GM21390 (cell line): ENCODE measurements around the gene BTBD6.

Experiments used
- ATAC-seq: cut with Tn5 transposase; IDR thresholded peaks from one replicate; pipeline ENCODE4 v1.9.1; 2021; ENCODE audit not compliant: unreplicated experiment

The BTBD6 gene

GRCh38 chr14:105211086-105211757 lies 37.1 kb upstream of the BTBD6 start:
- no peak for ATAC-seq

GRCh38 chr14:105211758-105212089 lies 36.6 kb upstream of the BTBD6 start:
- no peak for ATAC-seq

DNA sequence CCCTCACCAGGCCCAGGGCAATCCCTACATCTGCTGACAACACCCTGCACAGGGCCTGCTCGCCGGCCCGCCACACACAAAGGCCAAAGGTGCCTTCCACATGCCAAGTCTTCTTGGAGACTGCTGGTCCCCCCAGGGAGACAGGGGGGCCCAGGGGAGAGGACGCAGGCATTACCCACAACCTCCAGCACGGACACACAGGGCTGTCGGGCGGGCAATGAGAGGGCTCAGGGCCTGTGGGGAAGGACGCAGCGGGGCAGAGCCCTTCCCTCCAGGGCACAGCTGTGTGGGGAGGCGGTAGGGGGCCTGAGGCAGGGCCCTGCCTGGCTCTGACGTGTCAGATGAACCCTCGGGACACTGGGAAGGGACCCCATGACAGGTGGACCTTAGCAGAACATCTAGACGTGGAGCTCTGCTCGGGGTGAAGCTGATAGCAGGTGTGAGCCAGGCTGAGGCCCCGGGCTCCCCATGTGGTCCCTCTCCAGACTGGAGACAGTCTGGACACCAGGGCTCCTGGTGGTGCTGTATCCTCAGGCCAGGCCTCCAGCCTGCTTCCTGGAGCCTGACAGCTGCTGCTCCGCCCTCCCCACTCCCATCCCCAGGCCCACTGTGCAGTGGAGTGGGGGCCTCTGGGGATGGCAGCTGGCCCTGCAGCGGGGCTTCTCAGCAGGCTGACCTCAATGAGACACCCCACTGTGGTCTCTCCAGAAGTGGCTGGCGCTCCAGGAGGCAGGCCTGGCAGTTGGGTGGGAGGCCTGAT lies 35.6 kb upstream of the BTBD6 start:
- no peak for ATAC-seq

DNA sequence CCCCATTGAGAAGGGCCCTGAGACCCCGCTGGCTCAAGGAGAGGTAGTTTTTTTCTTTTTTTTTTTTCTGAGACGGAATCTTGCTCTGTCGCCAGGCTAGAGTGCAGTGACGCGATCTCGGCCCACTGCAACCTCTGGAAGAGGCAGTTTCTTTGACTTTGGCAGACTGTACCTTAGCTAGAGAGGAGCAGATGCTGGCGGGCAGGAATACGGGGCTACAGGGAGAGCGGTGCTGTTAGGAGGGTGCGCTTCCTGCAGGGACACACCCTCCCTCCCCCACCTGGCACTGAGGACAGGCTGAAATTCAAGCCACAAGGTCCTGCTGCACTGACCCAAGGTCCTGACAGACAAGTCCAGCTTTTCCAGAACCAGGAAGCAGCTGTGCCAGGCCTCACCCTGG lies 35.0 kb upstream of the BTBD6 start:
- no peak for ATAC-seq

DNA sequence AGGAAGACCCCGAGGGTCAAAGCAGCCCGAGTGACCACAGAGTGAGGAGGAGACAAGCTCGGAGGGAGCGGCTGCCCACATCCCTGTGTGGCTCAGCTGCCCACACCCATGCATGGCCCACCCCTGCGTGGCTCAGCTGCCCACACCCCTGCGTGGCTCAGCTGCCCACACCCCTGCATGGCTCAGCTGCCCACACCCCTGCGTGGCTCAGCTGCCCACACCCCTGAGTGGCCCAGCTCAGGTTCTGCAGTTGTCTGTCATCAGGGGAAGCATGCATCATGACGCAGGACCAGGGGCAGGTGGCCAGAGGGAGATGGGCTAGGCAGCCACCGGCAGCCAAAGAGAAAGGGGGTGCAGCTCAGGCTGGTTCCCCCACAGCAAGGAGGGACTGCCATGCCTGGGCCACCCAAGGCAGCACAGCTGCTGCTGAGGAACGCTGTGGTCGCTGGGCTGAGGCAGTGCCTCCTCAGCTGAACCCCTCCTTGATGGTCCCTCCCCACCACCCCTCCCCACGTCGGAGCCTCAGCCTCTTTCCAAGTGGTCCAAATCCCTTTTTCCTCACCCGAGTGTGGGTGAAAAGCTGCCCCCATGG lies 33.9 kb upstream of the BTBD6 start:
- no peak for ATAC-seq

DNA sequence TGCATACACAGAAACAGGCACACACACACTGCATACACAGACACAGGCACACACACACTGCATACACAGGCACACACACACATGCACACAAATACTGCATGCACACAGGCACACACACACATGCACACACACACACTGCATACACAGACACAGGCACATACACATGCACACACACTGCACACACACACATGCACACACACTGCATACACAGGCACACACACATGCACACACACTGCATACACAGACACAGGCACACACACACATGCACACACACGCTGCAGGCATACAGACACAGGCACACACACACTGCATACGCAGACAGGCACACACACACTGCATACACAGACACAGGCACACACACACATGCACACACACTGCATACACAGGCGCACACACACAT lies 32.7 kb upstream of the BTBD6 start:
- no peak for ATAC-seq

- no peak for ATAC-seq
Measured at GRCh38 chr14:105216490-105217247, 31.7 kb upstream of the BTBD6 start.

DNA sequence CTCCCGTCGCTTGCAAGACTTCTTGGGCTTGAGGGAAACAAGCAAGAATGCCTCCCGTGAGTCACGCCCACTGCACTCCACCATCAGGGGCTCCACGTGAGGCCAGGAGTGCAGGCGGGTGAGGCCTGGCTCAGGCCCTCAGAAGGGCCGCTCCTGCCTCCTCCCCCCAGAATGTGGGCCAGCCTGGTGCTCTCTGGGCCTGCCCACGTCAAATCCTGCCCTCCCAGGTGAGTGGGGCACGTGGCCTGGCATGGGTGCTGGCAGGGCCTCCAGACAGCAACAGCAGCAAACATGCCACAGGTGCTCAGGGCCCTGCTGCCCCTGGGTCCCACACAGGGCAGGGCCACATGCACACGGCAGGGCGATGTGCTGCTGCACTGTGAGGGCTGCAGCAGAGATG lies 30.6 kb upstream of the BTBD6 start:
- ATAC-seq: no peak

DNA sequence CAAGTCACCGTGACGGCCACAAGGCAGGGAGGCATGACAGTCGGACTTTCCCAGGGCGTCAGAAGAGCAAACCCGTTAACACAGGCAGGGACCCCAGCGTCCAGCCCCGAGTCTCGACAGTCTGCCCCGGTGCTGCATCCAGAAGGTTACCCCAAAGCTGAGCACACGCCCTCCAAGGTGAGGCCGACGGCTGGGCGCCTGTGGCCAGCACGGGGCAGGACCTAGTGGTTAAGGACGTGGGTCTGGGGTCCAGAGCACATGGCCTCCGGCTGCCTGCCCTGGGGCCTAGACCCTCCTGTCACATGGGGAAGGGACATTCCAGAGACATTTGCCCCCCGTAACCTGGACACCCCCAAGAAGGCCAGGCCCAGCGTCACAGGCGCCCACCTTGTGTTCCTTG lies 29.7 kb upstream of the BTBD6 start:
- ATAC-seq: no peak

DNA sequence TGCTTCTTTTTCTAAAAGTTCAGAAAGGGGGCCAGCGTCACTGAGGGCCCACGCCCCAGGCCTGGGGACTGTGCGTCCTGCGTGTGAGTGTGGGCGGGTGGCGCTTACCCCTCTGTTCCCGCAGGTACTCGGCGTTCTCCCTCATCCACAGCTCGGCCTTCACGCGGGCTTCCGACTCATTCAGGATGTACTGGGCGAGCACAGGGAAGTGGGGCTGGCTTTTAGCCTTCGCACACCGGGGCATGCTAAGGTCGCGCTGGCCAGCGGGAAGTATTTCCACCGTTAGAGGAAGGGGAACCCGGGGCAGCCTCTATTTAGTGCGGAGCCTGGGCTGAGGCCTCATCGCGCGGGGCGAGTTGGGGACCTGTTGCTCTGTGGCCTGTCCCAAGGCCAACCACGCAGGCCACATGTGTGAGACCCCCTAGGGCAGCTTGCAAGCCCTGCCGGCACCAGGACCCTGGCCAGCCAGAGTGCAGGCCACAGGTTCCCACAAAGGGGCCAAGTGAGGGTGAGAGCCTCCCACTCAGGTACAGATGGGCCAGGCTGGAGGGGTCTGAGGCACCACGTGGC lies 29.2 kb upstream of the BTBD6 start:
- ATAC-seq: no peak

GRCh38 chr14:105219753-105220152 lies 28.6 kb upstream of the BTBD6 start:
- no peak for ATAC-seq

- no peak for ATAC-seq
Measured at GRCh38 chr14:105220699-105221597, 27.4 kb upstream of the BTBD6 start.

DNA sequence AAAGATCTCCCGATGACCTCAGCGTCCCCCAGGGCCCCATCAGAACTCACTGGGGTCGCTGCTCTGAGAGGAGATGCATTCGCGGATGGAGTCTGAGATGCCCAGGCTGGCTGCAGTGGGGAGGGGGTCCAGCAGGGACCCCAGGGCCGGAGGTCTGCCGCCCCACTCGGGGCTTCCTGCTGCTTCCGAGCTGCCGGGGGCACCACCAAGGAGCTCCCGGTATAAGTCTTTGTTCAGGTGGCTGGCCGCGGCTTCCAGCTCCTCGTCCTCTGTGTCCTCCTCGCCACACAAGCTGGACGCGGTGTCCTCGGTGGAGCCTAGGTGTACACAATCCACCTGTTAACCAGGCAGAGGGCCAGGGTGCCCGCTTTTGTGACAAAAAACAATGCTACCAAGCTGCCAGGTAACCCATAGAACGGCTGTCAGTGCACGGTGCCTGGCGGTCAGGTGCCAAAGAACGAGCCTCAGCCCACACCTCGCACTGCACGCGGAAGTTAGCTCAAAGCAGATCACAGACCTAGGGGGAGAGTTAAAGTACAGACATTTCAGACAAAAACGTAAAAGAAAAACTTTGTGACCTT lies 26.6 kb upstream of the BTBD6 start:
- no peak for ATAC-seq

DNA sequence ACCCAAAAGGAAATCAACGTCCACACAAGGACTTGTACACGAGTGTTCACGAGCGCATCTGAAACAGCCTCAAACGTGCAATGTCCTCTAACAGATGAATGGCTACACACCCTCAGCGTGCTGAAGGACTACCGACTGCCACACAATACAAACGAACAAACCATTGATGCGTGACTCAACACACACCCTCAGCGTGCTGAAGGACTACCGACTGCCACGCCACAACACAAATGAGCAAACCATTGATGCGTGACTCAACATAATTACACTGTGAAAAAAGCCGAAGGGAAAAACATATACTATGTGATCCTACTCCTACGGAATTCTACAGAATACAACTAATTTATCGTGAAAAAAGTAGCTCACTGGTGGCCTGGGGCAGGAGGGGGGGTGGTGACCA lies 25.1 kb upstream of the BTBD6 start:
- no peak for ATAC-seq

DNA sequence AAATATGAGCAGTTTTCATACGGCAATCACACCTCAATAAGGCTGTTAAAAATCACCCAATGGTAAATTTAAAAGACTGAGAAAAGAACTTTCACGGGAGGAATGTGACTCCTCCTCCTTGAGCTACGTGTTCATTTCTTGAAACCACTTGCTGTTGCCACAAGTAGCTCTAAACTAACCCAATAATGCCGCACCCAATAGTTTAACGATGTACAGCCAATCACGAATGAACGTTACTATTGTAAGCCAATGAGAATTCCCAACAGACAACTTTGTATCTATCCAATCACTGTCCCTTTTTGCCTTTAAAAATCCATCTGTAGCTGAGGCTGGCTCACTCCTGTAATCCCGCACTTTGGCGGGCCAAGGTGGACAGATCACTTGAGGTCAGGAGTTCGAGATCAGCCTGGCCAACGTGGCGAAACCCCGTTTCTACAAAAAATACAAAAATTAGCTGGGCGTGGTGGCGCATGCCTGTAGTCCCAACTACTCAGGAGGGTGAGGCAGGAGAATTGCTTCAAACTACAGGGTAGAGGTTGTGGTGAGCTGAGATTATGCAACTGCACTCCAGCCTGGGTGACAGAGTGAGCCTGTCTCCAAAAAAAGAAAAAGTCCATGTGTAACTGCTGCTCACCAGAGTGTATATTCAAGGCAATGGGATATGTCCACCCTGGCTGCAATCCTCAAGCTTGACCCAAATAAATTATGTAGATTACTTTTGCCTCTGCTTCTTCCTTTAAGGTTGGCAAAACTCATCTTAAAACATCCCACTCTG lies 24.4 kb upstream of the BTBD6 start:
- no peak for ATAC-seq

DNA sequence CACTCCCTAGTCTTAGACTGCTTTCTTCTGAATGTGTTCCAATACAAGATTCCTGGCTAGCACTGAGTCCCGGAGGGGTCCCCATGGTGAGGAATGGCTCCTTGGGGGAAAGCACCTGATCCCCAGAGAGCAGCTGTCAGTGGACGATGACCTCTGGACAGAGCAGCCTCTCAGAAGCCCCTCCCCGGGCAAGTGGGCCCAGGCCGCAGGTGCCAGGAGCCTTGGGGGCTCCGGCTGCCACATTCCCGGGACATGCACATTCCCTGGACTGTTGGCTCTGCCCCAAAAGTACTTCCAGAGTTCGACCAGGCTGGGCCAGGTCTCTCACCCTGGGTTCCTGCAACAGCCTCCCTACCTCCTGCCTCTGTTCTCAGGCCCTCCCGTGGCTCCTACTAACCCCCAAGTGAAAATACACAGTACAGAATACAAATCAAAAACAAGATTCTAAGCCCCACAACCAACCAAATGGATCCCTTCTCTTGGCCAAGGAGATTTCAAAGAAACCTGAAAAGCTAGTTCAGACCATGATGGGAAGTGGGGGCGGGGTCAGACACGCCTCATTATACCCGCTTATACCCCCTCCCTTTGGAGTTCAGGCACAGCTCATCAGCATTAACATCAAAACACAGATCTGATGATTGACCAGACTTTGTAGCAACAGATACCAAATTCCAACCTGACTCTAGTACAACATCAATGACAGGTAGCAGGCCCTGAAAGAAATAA lies 23.3 kb upstream of the BTBD6 start:
- ATAC-seq: no peak

GRCh38 chr14:105226198-105226597 lies 22.1 kb upstream of the BTBD6 start:
- ATAC-seq: no peak

- ATAC-seq: no peak
Measured at GRCh38 chr14:105227346-105227745, 21.0 kb upstream of the BTBD6 start.

- no peak for ATAC-seq
Measured at GRCh38 chr14:105228562-105228961, 19.8 kb upstream of the BTBD6 start.
